Colonic mucosa (tissue), 4 donors: ENCODE results near the gene CCDC47. TPM values are rescaled to one million over a fixed set of nuclear protein-coding genes. Genes with fewer than 3 reads are reported as not detected.

Experiments used
- DNase-seq: peaks from one replicate; pipeline ENCODE4 v3.0.0-alpha.2; 2020
- H3K27ac ChIP-seq: fragments of 200-600 bp; one replicate; pipeline ENCODE4 v1.8.0; 2021
- H3K27me3 ChIP-seq: fragments of 200-600 bp; one replicate; pipeline ENCODE4 v1.8.0; 2021
- H3K36me3 ChIP-seq: fragments of 200-600 bp; one replicate; pipeline ENCODE4 v1.8.0; 2021
- H3K4me1 ChIP-seq: fragments of 200-600 bp; one replicate; pipeline ENCODE4 v1.8.0; 2021; ENCODE audit warnings: mild to moderate bottlenecking
- H3K4me3 ChIP-seq: fragments of 200-600 bp; one replicate; pipeline ENCODE4 v1.8.0; 2021
- H3K9ac ChIP-seq, 2 donors: one replicate each; pipeline ENCODE4 v1.7.0; 2013; ENCODE audit warnings: control low read depth in 2 of 2, low read depth in 2 of 2, low read length in 2 of 2
- H3K9me3 ChIP-seq: fragments of 200-600 bp; one replicate; pipeline ENCODE4 v1.8.0; 2021
- intact Hi-C: fragments of 100-400 bp; cut with DNase I; formaldehyde crosslinking; loops from one replicate; pipeline ENCODE4 v1.14.1; 2022
- total RNA-seq, 2 donors: library from RNA; stranded (reverse); fragmentation: NEBNext Ultra II Directional in 1 of 2; extraction: Animal tissue kit (Norgen Biotek cat#: 25700) in 1 of 2; gene quantifications; one replicate each; pipeline ENCODE4 v1.2.1, GENCODE V29; 2021
- TF ChIP-seq, protein P1 (sequence below): fragments of 200-600 bp; IDR thresholded peaks from one replicate; pipeline ENCODE4 v1.8.0; 2022; ENCODE audit warnings: antibody characterized with exemption, mild to moderate bottlenecking
- donor health status: healthy.
- donor health status: DM: no; HTN: no; CAD: no.
- donor health status: DM: no; HTN: no; CAD: no.

CCDC47 gene
- 100 to 1,000 TPM; 128 to 145 TPM for total RNA-seq

DNA sequence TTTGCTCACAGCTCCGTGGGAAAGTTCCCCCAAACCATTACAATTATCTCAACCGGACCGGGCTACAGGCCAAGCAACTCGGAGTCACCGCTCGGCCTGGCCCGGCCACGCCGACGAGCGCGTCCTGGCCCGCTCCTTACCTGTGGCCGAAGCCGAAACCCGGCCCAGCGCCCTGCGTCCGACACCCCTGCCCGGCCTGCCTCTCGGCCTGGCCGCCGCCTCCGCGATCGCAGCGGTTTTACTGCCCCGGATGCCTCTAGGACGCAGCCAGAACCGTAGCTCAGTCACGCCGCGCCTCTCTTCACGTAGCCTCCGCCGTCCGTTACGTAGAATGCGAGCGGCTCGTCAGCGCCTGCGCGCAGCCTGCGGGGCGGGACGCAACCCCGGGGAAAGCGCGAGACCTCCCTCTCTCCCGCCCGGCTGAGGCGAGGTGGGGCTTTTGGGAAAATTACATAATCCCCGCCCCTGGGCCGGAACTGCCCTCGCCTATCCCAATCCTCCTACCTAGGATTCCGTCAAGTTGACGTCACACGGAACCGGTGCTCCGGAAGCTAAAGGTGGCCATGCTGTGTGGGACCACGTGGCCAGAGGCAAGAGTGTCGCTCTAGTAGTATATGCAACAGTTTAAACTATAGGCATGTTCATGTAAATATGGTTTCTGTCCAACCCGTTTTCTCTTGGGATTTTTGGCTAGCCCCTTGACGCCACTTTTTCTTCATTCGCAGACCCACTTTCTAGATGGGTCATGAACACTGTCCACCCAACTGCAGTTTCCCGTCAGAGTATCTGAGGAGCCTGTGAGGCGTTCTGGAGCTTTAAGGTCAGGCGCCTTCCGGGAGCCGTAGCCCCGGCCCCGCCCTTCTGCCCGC, at the start of gene CCDC47:
Gene CCDC47, minus strand, starts transcription at position 326 of the 869 bp plus-strand sequence. CDS start 7,422 bp downstream, outside the sequence.
- peak; percentile 99 for DNase-seq

DNA sequence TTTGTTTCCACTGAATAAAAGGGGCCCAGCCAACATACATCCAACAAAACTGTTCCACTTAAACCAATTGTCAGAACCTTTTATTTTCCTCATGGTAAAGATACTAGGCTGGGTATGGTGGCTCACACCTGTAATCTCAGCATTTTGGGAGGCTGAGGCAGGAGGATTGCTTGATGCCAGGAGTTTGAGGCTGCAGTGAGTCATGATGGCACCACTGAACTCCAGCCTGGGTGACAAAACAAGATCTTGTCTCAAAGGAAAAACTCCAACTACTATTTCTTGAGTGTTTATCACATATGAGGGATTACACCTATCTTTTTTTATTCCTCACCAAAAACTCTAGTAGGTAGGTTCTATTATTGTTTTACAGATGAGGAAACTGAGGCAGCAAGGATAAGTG, 49.1 kb upstream of the CCDC47 start:
- H3K9me3 ChIP-seq: no peaks in the 10 kb centered on the region
- TF ChIP-seq, protein P1, sequence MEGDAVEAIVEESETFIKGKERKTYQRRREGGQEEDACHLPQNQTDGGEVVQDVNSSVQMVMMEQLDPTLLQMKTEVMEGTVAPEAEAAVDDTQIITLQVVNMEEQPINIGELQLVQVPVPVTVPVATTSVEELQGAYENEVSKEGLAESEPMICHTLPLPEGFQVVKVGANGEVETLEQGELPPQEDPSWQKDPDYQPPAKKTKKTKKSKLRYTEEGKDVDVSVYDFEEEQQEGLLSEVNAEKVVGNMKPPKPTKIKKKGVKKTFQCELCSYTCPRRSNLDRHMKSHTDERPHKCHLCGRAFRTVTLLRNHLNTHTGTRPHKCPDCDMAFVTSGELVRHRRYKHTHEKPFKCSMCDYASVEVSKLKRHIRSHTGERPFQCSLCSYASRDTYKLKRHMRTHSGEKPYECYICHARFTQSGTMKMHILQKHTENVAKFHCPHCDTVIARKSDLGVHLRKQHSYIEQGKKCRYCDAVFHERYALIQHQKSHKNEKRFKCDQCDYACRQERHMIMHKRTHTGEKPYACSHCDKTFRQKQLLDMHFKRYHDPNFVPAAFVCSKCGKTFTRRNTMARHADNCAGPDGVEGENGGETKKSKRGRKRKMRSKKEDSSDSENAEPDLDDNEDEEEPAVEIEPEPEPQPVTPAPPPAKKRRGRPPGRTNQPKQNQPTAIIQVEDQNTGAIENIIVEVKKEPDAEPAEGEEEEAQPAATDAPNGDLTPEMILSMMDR: no peak
- H3K4me1 ChIP-seq: peaks cover 7% of the 10 kb centered on the region
- no peaks in the 10 kb centered on the region for H3K27me3 ChIP-seq
- H3K4me3 ChIP-seq: no peak overlapping the region
- no peak overlapping the region for H3K27ac ChIP-seq
- intact Hi-C loops: loop anchor here (10.0 kb wide), 1 partner anchor 48 kb away; the partner anchor contains the start of genes CCDC47 and DDX42
- H3K9ac ChIP-seq: no peak overlapping the region
- no peak for DNase-seq
- H3K36me3 ChIP-seq: peaks cover 16% of the 10 kb centered on the region

More for the DNA sequence above, at the start of gene CCDC47:
- Histone ChIP-seq H3K9me3 (no peaks in the 10 kb centered on the region), H3K9ac (peak within 1 kb of the TSS; percentile 81 to 99), H3K4me3 (peak within 1 kb of the TSS; percentile 92), H3K27ac (peak within 1 kb of the TSS; percentile 99), H3K36me3 (no peaks in the 10 kb centered on the region), H3K27me3 (no peaks in the 10 kb centered on the region), H3K4me1 (peaks cover 8% of the 10 kb centered on the region)
- TF ChIP-seq, protein P1: no peak
- intact Hi-C loops: loop anchor here (10.0 kb wide), 1 partner anchor 51 kb away; the partner anchor contains the start of genes FTSJ3 and PSMC5

DNA sequence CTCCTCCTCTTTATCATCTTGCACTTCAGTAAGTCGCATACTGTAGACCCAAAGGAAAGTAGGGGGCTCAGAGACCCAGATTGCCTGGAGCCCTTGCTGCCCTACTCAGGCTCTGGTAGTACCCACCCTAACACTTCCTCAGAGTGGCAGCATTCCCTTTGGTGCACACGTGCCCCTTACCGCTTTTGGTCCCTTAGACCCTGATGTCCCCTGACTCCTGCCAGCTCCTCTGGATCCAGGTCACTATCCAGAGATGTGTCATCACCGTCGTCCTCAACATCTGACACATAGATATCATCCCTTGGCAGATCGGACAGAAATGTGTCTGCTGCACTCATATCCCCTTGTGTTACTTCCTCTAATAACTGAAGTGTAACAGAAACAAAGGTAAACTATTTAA, 48.4 kb upstream of the CCDC47 start:
- H3K27ac ChIP-seq: no peak overlapping the region
- TF ChIP-seq, protein P1: no peak
- no peak overlapping the region for H3K4me3 ChIP-seq
- no peak overlapping the region for H3K9ac ChIP-seq
- DNase-seq: no peak
- intact Hi-C loops: loop anchor here (10.0 kb wide), 1 partner anchor 47 kb away; the partner anchor contains the start of genes CCDC47 and DDX42
- H3K4me1 ChIP-seq: peaks cover 7% of the 10 kb centered on the region
- H3K27me3 ChIP-seq: no peaks in the 10 kb centered on the region
- no peaks in the 10 kb centered on the region for H3K9me3 ChIP-seq
- peaks cover 16% of the 10 kb centered on the region for H3K36me3 ChIP-seq

DNA sequence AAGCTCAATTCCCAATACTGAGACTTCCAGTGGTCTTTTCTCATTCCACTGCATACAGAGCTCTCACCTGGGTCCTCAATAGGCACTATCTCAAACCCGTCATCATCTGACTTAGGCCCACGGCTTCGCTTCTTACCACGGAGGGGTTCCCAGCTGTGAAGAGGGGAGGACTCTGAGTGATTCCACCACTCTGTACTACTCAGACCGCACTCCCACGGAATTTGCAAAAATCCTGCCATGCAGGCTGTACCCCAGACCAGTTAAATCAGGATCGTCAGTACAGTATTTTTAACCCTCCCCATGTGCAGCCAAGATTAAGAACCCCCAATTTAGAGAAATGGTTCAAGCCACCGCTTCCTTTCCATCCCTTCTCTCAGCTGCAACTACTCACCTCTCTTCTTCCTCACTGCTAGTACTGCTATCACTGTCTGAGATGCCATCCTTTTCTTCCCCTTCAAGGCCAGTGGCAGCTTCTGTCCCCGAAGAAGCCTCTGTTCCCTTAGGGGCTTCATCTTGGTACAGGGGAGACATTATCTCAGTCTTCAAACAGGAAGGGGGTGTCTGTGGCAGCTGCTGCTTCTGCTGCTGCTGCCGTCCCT, 47.7 kb upstream of the CCDC47 start:
- Histone ChIP-seq H3K9me3 (no peaks in the 10 kb centered on the region), H3K36me3 (peaks cover 16% of the 10 kb centered on the region), H3K4me3 (no peak overlapping the region), H3K27ac (no peak overlapping the region), H3K9ac (no peak overlapping the region), H3K27me3 (no peaks in the 10 kb centered on the region), H3K4me1 (peaks cover 4% of the 10 kb centered on the region)
- intact Hi-C loops: loop anchor here (10.0 kb wide), 1 partner anchor 46 kb away; the partner anchor contains the start of genes CCDC47 and DDX42
- TF ChIP-seq, protein P1: no peak
- DNase-seq: no peak
